OCI-LY7 (cell line): ENCODE data around the gene TFEB. TPM values are rescaled to one million over a fixed set of nuclear protein-coding genes. Genes with fewer than 3 reads are reported as not detected.

Experiments used
- BruUV-seq: library from RNA; stranded (reverse); fragments of 400-500 nt; replicated peaks from 2 replicates; lab custom pipeline; 2021; lab: Mats Ljungman, UMichigan
- CTCF ChIA-PET: fragments of 300-600 bp; sonication (Branson Sonifier 250); formaldehyde crosslinking; loops from one replicate; lab custom pipeline; 2022; ENCODE audit warnings: antibody characterized with exemption; ENCODE audit not compliant: unreplicated experiment; lab: Charles Lee
- POLR2A ChIA-PET: fragments of 300-600 bp; sonication (Branson Sonifier 250); formaldehyde crosslinking; loops from one replicate; lab custom pipeline; 2022; ENCODE audit warnings: antibody characterized with exemption; lab: Charles Lee
- DNase-seq: peaks from one replicate; pipeline ENCODE4 v3.0.0-alpha.2; 2015; ENCODE audit warnings: low spot score
- H2AFZ ChIP-seq: fragments of 200-600 bp; sonication (generic), shearing (Covaris generic); 2 replicates; pipeline ENCODE4 v1.6.1; 2014; ENCODE audit warnings: mild to moderate bottlenecking, antibody characterized with exemption, low read length, moderate library complexity
- H3K27ac ChIP-seq: fragments of 200-600 bp; sonication (generic); 2 replicates; pipeline ENCODE4 v1.5.1; 2014; ENCODE audit warnings: mixed run types, low read depth, mild to moderate bottlenecking, moderate library complexity, low read length, inconsistent platforms; ENCODE audit not compliant: poor library complexity, severe bottlenecking
- H3K36me3 ChIP-seq: fragments of 200-600 bp; sonication (generic); 2 replicates; pipeline ENCODE4 v1.6.1; 2014; ENCODE audit warnings: mild to moderate bottlenecking, antibody characterized with exemption, low read length, moderate library complexity, mixed read lengths; ENCODE audit not compliant: insufficient read depth
- H3K4me1 ChIP-seq: fragments of 200-600 bp; sonication (generic); 2 replicates; pipeline ENCODE4 v1.5.1; 2014; ENCODE audit warnings: mild to moderate bottlenecking, low read length; ENCODE audit not compliant: insufficient read depth, poor library complexity, severe bottlenecking
- H3K4me2 ChIP-seq: fragments of 200-600 bp; sonication (generic); 2 replicates; pipeline ENCODE4 v1.6.1; 2014; ENCODE audit warnings: mild to moderate bottlenecking, low read length
- H3K4me3 ChIP-seq: fragments of 200-600 bp; sonication (generic); 2 replicates; pipeline ENCODE4 v1.5.1; 2014; ENCODE audit warnings: mild to moderate bottlenecking, low read depth, low read length; ENCODE audit not compliant: poor library complexity, severe bottlenecking
- H3K79me2 ChIP-seq: fragments of 200-600 bp; sonication (generic); 2 replicates; pipeline ENCODE4 v1.6.1; 2016; ENCODE audit warnings: low read depth, mild to moderate bottlenecking, low read length, moderate library complexity, mixed read lengths; ENCODE audit not compliant: insufficient read depth
- H3K9me2 ChIP-seq: fragments of 200-600 bp; sonication (generic); 2 replicates; pipeline ENCODE4 v1.6.1; 2016; ENCODE audit warnings: mild to moderate bottlenecking, low read length, mixed read lengths; ENCODE audit not compliant: insufficient read depth
- H3K9me3 ChIP-seq: fragments of 200-600 bp; sonication (generic); 2 replicates; pipeline ENCODE4 v1.6.1; 2014; ENCODE audit warnings: mild to moderate bottlenecking, mixed run types, low read length, mixed read lengths
- H4K20me1 ChIP-seq: fragments of 200-600 bp; sonication (generic); 2 replicates; pipeline ENCODE4 v1.6.1; 2014; ENCODE audit warnings: mild to moderate bottlenecking, antibody characterized with exemption, low read length, moderate library complexity, mixed read lengths; ENCODE audit not compliant: insufficient read depth
- CTCF ChIP-seq: fragments of 200-600 bp; sonication (generic); conservative IDR thresholded peaks from 2 replicates; pipeline ENCODE4 v1.5.1; 2014; ENCODE audit warnings: mild to moderate bottlenecking, antibody characterized with exemption, low read length, moderate library complexity, mixed read lengths
- EZH2phosphoT487 ChIP-seq: fragments of 200-600 bp; sonication (generic); IDR thresholded peaks from 2 replicates; pipeline ENCODE4 v1.6.1; 2018; ENCODE audit warnings: low read depth, borderline replicate concordance, mild to moderate bottlenecking, mixed run types, antibody characterized with exemption, low read length, moderate library complexity, mixed read lengths
- intact Hi-C: fragments of 100-400 bp; cut with micrococcal nuclease; formaldehyde crosslinking; loops from one replicate; pipeline ENCODE4 v1.10.0; 2022; ENCODE audit not compliant: unreplicated experiment
- total RNA-seq, 2 experiments: library from RNA; depleted of rRNA in 1 of 2; stranded (reverse); fragments of >200 nt in 1 of 2; shearing (Covaris generic) in 1 of 2; gene quantifications; 2 replicates each; pipeline ENCODE4 v1.2.3, GENCODE V29; 2014 to 2022

The TFEB gene
- total RNA-seq, 2 experiments from 2014 or later = 36.8 to 60.0 TPM

- intact Hi-C loops = loop anchor here (2.0 to 5.0 kb wide), 4 partner anchors 51 to 315 kb away; partner anchors contain the start of genes FRS3 and TFEB
- H3K79me2 ChIP-seq = no peaks in the 10 kb centered on the region
- peaks cover 16% of the 10 kb centered on the region for H3K4me1 ChIP-seq
- H3K9me2 ChIP-seq = no peaks in the 10 kb centered on the region
- DNase-seq = peak; percentile 81
- no peak overlapping the region for H3K4me3 ChIP-seq
- H3K27ac ChIP-seq = no peak overlapping the region
- peak overlapping the region; percentile 13; the same call in 1 of the 2 replicates for H3K4me2 ChIP-seq
- H3K9me3 ChIP-seq = no peaks in the 10 kb centered on the region
- no peaks in the 10 kb centered on the region for H4K20me1 ChIP-seq
- no peak overlapping the region for H2AFZ ChIP-seq
- peaks cover 44% of the 10 kb centered on the region for H3K36me3 ChIP-seq
- ChIA-PET CTCF (interaction anchor here (0.7 kb wide), 1 partner anchor 81 kb away, joined by 5 read pairs; no protein-coding TSS in a partner anchor), POLR2A (interaction anchor here (0.9 kb wide), 1 partner anchor 81 kb away, joined by 3 read pairs; no protein-coding TSS in a partner anchor)
- TF ChIP-seq EZH2phosphoT487 (no peak), CTCF (peak; percentile 85)
- no TSS peak for BruUV-seq
Observed at GRCh38 chr6:41683523-41684310, 51.7 kb downstream of the TFEB start.

DNA sequence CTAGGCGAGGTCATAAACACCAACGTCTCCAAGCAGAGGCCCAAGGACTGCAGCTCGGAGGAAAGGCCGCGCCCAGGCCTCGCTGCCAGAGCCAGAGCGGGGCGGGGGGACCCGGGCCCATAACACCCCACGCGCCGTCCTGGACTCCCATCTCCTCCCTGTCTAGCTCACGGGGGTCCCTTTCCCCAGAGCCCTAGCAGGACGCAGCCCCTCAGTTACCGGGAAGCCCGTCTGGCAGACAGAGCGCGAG is 52.2 kb downstream of the TFEB start:
- no peaks in the 10 kb centered on the region for H3K9me2 ChIP-seq
- no peaks in the 10 kb centered on the region for H4K20me1 ChIP-seq
- H3K27ac ChIP-seq = no peak overlapping the region
- ChIA-PET POLR2A (interaction anchor here (0.9 kb wide), 1 partner anchor 80 kb away, joined by 3 read pairs; no protein-coding TSS in a partner anchor), CTCF (interaction anchor here (0.7 kb wide), 1 partner anchor 80 kb away, joined by 5 read pairs; no protein-coding TSS in a partner anchor)
- H3K4me1 ChIP-seq = peaks cover 16% of the 10 kb centered on the region
- H3K9me3 ChIP-seq = no peaks in the 10 kb centered on the region
- DNase-seq = no peak
- TF ChIP-seq CTCF (no peak), EZH2phosphoT487 (no peak)
- no TSS peak for BruUV-seq
- H3K79me2 ChIP-seq = no peaks in the 10 kb centered on the region
- intact Hi-C loops = loop anchor here (2.0 to 5.0 kb wide), 4 partner anchors 52 to 314 kb away; partner anchors contain the start of genes FRS3 and TFEB
- H3K4me2 ChIP-seq = no peak overlapping the region; the same call in 1 of the 2 replicates
- H2AFZ ChIP-seq = no peak overlapping the region
- H3K36me3 ChIP-seq = peaks cover 39% of the 10 kb centered on the region
- H3K4me3 ChIP-seq = no peak overlapping the region
